Measurements from ENCODE around the gene CD320. TPM values are rescaled to one million over a fixed set of nuclear protein-coding genes. Genes with fewer than 3 reads are reported as not detected.

The CD320 gene
- total and polyA plus RNA-seq, 12 donors = 20.3 to 81.2 (median 28.6) TPM

GRCh38 chr19:8337728-8338127 is 29.6 kb upstream of the CD320 start:
- Histone ChIP-seq H3K4me3 (no peak overlapping the region), H3K27me3 (peaks cover 0 to 75% (median 24%) of the 10 kb centered on the region in 7 donors), H3K4me1 (peaks cover 14 to 76% (median 45%) of the 10 kb centered on the region in 9 donors), H3K27ac (peak overlapping the region in 7 of 10 donors; percentile 13 to 64 (median 34)), H3K36me3 (peaks cover 0 to 18% (median 0%) of the 10 kb centered on the region in 9 donors), H3K9me3 (no peaks in the 10 kb centered on the region)
- TF ChIP-seq CTCF (IDR thresholded peaks at IDR 0.05) = no peak
- 76 to 80% methylated on average over 7 of the region's 7 CpGs for WGBS, 2 donors
- ATAC-seq (no peak), DNase-seq (no peak)
- intact Hi-C loops (cut with DNase I) = no loop called here

DNA sequence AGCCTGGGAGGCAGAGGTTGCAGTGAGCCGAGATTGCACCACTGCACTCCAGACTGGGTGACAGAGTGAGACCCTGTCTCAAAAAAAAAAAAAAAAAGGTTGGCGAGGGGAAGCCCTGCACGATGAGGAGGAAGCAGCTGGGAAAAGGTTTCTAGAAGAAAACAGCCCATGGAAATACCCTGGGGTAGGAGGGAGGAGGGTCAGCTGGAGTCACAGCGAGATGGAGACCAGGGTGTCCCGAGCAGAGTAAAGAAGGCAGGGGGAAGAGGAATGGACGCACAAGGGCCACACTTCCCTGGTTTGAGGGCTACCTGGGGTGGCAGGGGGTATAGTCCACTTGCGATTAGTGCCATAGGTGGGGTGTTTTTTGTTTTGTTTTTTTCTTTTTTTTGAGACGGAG is 28.5 kb upstream of the CD320 start:
- intact Hi-C loops (cut with DNase I) = no loop called here
- peaks cover 0 to 65% (median 24%) of the 10 kb centered on the region in 7 donors for H3K27me3 ChIP-seq
- ATAC-seq (no peak), DNase-seq (no peak)
- peaks cover 14 to 76% (median 42%) of the 10 kb centered on the region in 9 donors for H3K4me1 ChIP-seq
- WGBS, 2 donors = 56 to 66% methylated on average over 8 of the region's 8 CpGs
- H3K36me3 ChIP-seq = peaks cover 0 to 23% (median 0%) of the 10 kb centered on the region in 9 donors
- no peaks in the 10 kb centered on the region for H3K9me3 ChIP-seq
- no peak for TF ChIP-seq CTCF (IDR thresholded peaks at IDR 0.05)
- peak overlapping the region in 7 of 10 donors; percentile 15 to 64 (median 20) for H3K27ac ChIP-seq
- peak overlapping the region in 1 of 10 donors; percentile 7 for H3K4me3 ChIP-seq

DNA sequence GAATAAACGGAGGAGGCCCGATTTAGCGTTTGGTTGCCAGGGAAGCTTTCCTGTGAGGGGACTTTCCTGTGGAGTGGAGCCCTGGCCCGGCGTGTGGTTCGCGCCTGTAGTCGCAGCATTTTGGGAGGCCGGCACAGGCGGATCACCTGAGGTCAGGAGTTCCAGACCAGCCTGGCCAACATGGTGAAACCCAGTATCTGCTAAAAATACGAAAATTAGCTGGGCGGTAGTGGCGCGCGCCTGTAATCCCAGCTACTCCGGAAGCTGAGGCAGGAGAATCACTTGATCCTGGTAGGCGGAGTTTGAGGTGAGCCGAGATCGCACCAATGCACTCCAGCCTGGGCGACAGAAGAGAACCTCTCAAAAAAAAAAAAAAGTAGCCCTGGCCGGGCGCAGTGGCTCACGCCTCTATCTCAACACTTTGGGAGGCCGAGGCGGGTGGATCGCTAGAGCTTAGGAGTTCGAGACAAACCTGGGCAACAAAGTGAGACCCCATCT is 28.0 kb upstream of the CD320 start:
- H3K9me3 ChIP-seq = no peaks in the 10 kb centered on the region
- no peak for ATAC-seq
- no peak for DNase-seq
- peak overlapping the region in 2 of 10 donors; percentile 7 for H3K4me3 ChIP-seq
- TF ChIP-seq CTCF (IDR thresholded peaks at IDR 0.05) = no peak
- H3K4me1 ChIP-seq = peaks cover 14 to 71% (median 37%) of the 10 kb centered on the region in 9 donors
- WGBS, 2 donors = 30% methylated on average over 27 of the region's 27 CpGs
- peaks cover 0 to 27% (median 0%) of the 10 kb centered on the region in 9 donors for H3K36me3 ChIP-seq
- H3K27me3 ChIP-seq = peaks cover 0 to 61% (median 24%) of the 10 kb centered on the region in 7 donors
- intact Hi-C loops (cut with DNase I) = no loop called here
- peak overlapping the region in 7 of 10 donors; percentile 6 to 64 (median 25) for H3K27ac ChIP-seq

DNA sequence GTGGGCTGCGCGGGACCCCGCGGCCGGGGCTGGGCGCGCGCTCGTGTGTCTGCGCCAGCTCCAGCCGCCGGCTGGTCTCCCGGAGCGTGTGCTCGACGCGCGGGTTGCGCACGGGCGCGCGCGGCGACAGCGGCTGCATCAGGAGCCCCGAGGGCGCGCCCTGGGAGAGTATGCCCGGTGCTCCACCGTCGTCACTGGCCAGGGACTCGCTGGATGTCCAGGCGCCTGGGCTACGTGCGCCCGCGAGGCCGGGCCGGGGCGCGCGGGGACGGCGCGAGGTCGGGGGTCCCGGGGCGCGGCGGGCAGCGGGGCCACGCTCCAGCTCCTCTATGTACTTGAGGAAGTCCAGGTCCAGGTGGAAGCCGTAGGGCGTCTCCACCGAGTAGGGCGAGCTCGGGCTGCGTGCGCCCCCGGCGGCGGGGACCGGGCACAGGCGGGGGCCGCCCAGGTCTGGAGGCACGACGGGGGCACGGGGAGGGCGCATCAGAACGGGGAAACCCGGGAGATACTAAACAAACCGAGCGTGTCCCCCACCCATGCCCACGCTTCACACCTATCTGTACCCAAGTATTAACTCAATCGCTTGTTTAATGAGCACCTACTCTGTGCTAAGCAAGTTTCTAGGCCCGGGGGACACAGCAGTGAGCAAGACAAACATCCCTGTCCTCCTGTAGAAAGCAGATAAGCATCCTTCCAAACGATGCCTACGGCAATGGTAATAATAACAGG is 27.3 kb upstream of the CD320 start:
- Histone ChIP-seq H3K27ac (peak overlapping the region in 7 of 10 donors; percentile 6 to 64 (median 25)), H3K4me3 (peak overlapping the region in 6 of 10 donors; percentile 10 to 43 (median 34))
- no peak for DNase-seq

More for the DNA sequence above, 27.3 kb upstream of the CD320 start:
- peak in 3 of 9 donors; percentile 7 to 19 (median 18) for TF ChIP-seq CTCF (IDR thresholded peaks at IDR 0.05)
- peak in 1 of 8 donors; percentile 2 for ATAC-seq
- Histone ChIP-seq H3K4me1 (peaks cover 14 to 66% (median 36%) of the 10 kb centered on the region in 9 donors), H3K36me3 (peaks cover 0 to 27% (median 0%) of the 10 kb centered on the region in 9 donors), H3K9me3 (no peaks in the 10 kb centered on the region), H3K27me3 (peaks cover 0 to 57% (median 24%) of the 10 kb centered on the region in 7 donors)
- intact Hi-C loops (cut with DNase I) = no loop called here
- WGBS, 2 donors = 13 to 24% methylated on average over 79 of the region's 79 CpGs

All from heart right ventricle (tissue), 16 donors.